B cell (primary cell): Measurements from ENCODE around the gene MORC4. TPM values are rescaled to one million over a fixed set of nuclear protein-coding genes. Genes with fewer than 3 reads are reported as not detected.

Source experiments
- ATAC-seq: fragments of 200-7000 bp; cut with Tn5 transposase; one replicate; pipeline ENCODE4 v1.10.0; 2021; ENCODE audit warnings: low read depth, mild to moderate bottlenecking, moderate number of reproducible peaks, moderate library complexity
- CTCF ChIA-PET: fragments of 350-600 bp; sonication (Branson Sonifier 250); formaldehyde crosslinking; loops from one replicate; lab custom pipeline; 2021; ENCODE audit warnings: antibody characterized with exemption, inconsistent platforms; lab: Charles Lee
- POLR2A ChIA-PET: fragments of 350-600 bp; sonication (Branson Sonifier 250); formaldehyde crosslinking; loops from one replicate; lab custom pipeline; 2021; ENCODE audit warnings: antibody characterized with exemption; lab: Charles Lee
- DNase-seq: peaks from one replicate; pipeline ENCODE4 v3.0.0; 2013
- H2AFZ ChIP-seq: 2 replicates; pipeline ENCODE4 v1.6.1; 2012; ENCODE audit warnings: mild to moderate bottlenecking, low read depth, low read length; ENCODE audit not compliant: insufficient read depth, poor library complexity, severe bottlenecking
- H3K27ac ChIP-seq, 2 donors: 1 replicate in 1 of 2; 2 replicates in 1 of 2; pipeline ENCODE4 v1.5.1; 2012 to 2013; ENCODE audit warnings: low read length in 2 of 2, mild to moderate bottlenecking in 2 of 2, moderate library complexity in 1 of 2
- H3K27me3 ChIP-seq, 4 experiments: fragments of 200-600 bp in 1 of 4; sonication (generic) in 1 of 4; replicated peaks in 1 of 4; 1 replicate in 2 of 4; 2 replicates in 2 of 4; pipeline versions ENCODE4 v1.6.1 to v1.7.0; 2013 to 2016; ENCODE audit warnings: low read length in 3 of 4, mild to moderate bottlenecking in 2 of 4, mixed read lengths in 1 of 4, moderate library complexity in 1 of 4; ENCODE audit not compliant: insufficient read depth in 4 of 4, control insufficient read depth in 3 of 4; ENCODE audit errors: control extremely low read depth in 1 of 4
- H3K36me3 ChIP-seq, 2 experiments: replicated peaks in 1 of 2; 1 replicate in 1 of 2; 2 replicates in 1 of 2; pipeline versions ENCODE4 v1.6.1 to v1.7.1; 2013; ENCODE audit warnings: low read length in 1 of 2; ENCODE audit not compliant: insufficient read depth in 2 of 2, control insufficient read depth in 1 of 2; ENCODE audit errors: control extremely low read depth in 1 of 2, extremely low read depth in 1 of 2
- H3K4me1 ChIP-seq, 2 donors: fragments of 200-600 bp in 1 of 2; sonication (generic) in 1 of 2; 1 replicate in 1 of 2; 2 replicates in 1 of 2; pipeline versions ENCODE4 v1.5.1 to v1.6.1; 2013 to 2017; ENCODE audit warnings: low read length in 2 of 2; ENCODE audit not compliant: control insufficient read depth in 2 of 2, insufficient read depth in 2 of 2
- H3K4me2 ChIP-seq: replicated peaks from 2 replicates; pipeline ENCODE3; 2012; ENCODE audit warnings: mild to moderate bottlenecking, low read depth, low read length; ENCODE audit not compliant: poor library complexity, severe bottlenecking
- H3K4me3 ChIP-seq, 5 experiments: fragments of 200-600 bp in 1 of 5; sonication (generic) in 1 of 5; 1 replicate in 3 of 5; 2 replicates in 2 of 5; pipeline versions ENCODE4 v1.5.1 to v1.7.0; 2011 to 2016; ENCODE audit warnings: low read length in 4 of 5, mild to moderate bottlenecking in 4 of 5, low read depth in 2 of 5, control low read depth in 1 of 5, moderate library complexity in 1 of 5; ENCODE audit not compliant: insufficient read depth in 1 of 5; ENCODE audit errors: control extremely low read depth in 1 of 5, extremely low read depth in 1 of 5
- H3K79me2 ChIP-seq: fragments of 200-600 bp; sonication (generic); one replicate; pipeline ENCODE4 v1.6.0; 2016; ENCODE audit warnings: low read length; ENCODE audit not compliant: control insufficient read depth, insufficient read depth
- H3K9ac ChIP-seq: fragments of 200-600 bp; sonication (generic); 2 replicates; pipeline ENCODE4 v1.6.1; 2017; ENCODE audit warnings: mild to moderate bottlenecking, low read length, moderate library complexity
- H3K9me3 ChIP-seq, 3 donors: one replicate each; pipeline versions ENCODE4 v1.6.1 to v1.7.1; 2013; ENCODE audit warnings: low read length in 2 of 3; ENCODE audit not compliant: control insufficient read depth in 2 of 3, insufficient read depth in 1 of 3; ENCODE audit errors: control extremely low read depth in 1 of 3
- H4K20me1 ChIP-seq: 2 replicates; pipeline ENCODE4 v1.6.0; 2012; ENCODE audit warnings: mild to moderate bottlenecking, low read length; ENCODE audit not compliant: insufficient read depth, control insufficient read depth, poor library complexity, severe bottlenecking
- H3K27ac Mint-ChIP-seq: one replicate; pipeline ENCODE4 v1.8.0; 2021; ENCODE audit warnings: mixed read lengths
- H3K27me3 Mint-ChIP-seq: one replicate; pipeline ENCODE4 v1.8.0; 2021; ENCODE audit warnings: mixed read lengths
- H3K4me1 Mint-ChIP-seq: one replicate; pipeline ENCODE4 v1.8.0; 2021; ENCODE audit warnings: mixed read lengths
- H3K4me3 Mint-ChIP-seq: one replicate; pipeline ENCODE4 v1.8.0; 2021; ENCODE audit warnings: mixed read lengths
- H3K9me3 Mint-ChIP-seq: one replicate; pipeline ENCODE4 v1.8.0; 2022; ENCODE audit warnings: mixed read lengths; ENCODE audit not compliant: insufficient read depth
- CTCF ChIP-seq: fragments of 200-600 bp; IDR thresholded peaks from one replicate; pipeline ENCODE4 v1.8.0; 2022; ENCODE audit warnings: antibody characterized with exemption, mild to moderate bottlenecking
- EZH2 ChIP-seq: IDR thresholded peaks from 2 replicates; pipeline ENCODE4 v1.6.1; 2012; ENCODE audit warnings: borderline replicate concordance, low read depth, mild to moderate bottlenecking, moderate library complexity, low read length; ENCODE audit not compliant: insufficient read depth, poor library complexity, severe bottlenecking
- WGBS: methylation state at CpG from one replicate; pipeline ENCODE4 v1.1.5; 2013; ENCODE audit warnings: missing lambda C conversion rate; ENCODE audit not compliant: insufficient coverage; 5-methylcytosine and 5-hydroxymethylcytosine counted together
- intact Hi-C: fragments of 100-400 bp; cut with micrococcal nuclease; formaldehyde crosslinking; loops from one replicate; pipeline ENCODE4 v1.10.0; 2022
- polyA plus RNA-seq: library from polyadenylated mRNA; depleted of rRNA; stranded (reverse); fragments of >200 nt; gene quantifications from 2 replicates; pipeline ENCODE4 v1.2.3, GENCODE V29; 2012
- total RNA-seq, 2 donors: library from RNA; stranded (reverse); fragments of 120-200 nt in 1 of 2; gene quantifications; 1 replicate in 1 of 2; 2 replicates in 1 of 2; pipeline versions ENCODE4 v1.2.3 to v1.2.4, GENCODE V29; 2013 to 2022

The MORC4 gene
- total and polyA plus RNA-seq, 2 donors (not counting 1 experiment from before 2014, with no cell fraction given): 1.1 to 6.3 TPM

GRCh38 chrX:106901341-106901740 lies 98.7 kb downstream of the MORC4 start:
- Mint-ChIP-seq H3K27ac (no peak overlapping the region), H3K9me3 (no peaks in the 10 kb centered on the region), H3K4me3 (no peak overlapping the region), H3K4me1 (no peaks in the 10 kb centered on the region), H3K27me3 (no peaks in the 10 kb centered on the region)
- Histone ChIP-seq H3K27ac (no peak overlapping the region), H3K9me3 (no peaks in the 10 kb centered on the region), H3K4me2 (no peak overlapping the region), H3K27me3 (no peaks in the 10 kb centered on the region), H4K20me1 (no peaks in the 10 kb centered on the region), H2AFZ (no peak overlapping the region), H3K4me3 (no peak overlapping the region), H3K9ac (no peak overlapping the region), H3K36me3 (no peaks in the 10 kb centered on the region), H3K4me1 (no peaks in the 10 kb centered on the region), H3K79me2 (no peaks in the 10 kb centered on the region)
- no peak for DNase-seq
- CTCF ChIA-PET: no interaction called here
- intact Hi-C loops: no loop called here
- WGBS: no CpG with 5 or more reads among the region's 3 CpGs
- TF ChIP-seq EZH2: no peak
- TF ChIP-seq CTCF: no peak
- no peak for ATAC-seq
- POLR2A ChIA-PET: no interaction called here

- no peaks in the 10 kb centered on the region for H3K27me3 ChIP-seq
- H3K4me2 ChIP-seq: no peak overlapping the region
- POLR2A ChIA-PET: no interaction called here
- intact Hi-C loops: loop anchor here (10.0 kb wide), 2 partner anchors 525 to 755 kb away; no protein-coding TSS in a partner anchor
- Mint-ChIP-seq H3K9me3 (no peaks in the 10 kb centered on the region), H3K4me1 (no peaks in the 10 kb centered on the region), H3K27me3 (no peaks in the 10 kb centered on the region), H3K27ac (no peak overlapping the region), H3K4me3 (no peak overlapping the region)
- H3K9ac ChIP-seq: no peak overlapping the region
- CTCF ChIA-PET: interaction anchor here (0.9 to 1.2 kb wide), 2 partner anchors 25 to 630 kb away, joined by 3 to 4 read pairs; no protein-coding TSS in a partner anchor
- WGBS: no CpG with 5 or more reads among the region's 1 CpG
- H3K36me3 ChIP-seq: no peaks in the 10 kb centered on the region
- TF ChIP-seq EZH2: no peak
- no peak for TF ChIP-seq CTCF
- H3K9me3 ChIP-seq: no peaks in the 10 kb centered on the region
- no peak overlapping the region for H2AFZ ChIP-seq
- H3K4me1 ChIP-seq: no peaks in the 10 kb centered on the region
- H3K4me3 ChIP-seq: no peak overlapping the region
- no peak overlapping the region for H3K27ac ChIP-seq
- H3K79me2 ChIP-seq: no peaks in the 10 kb centered on the region
- ATAC-seq (no peak), DNase-seq (no peak)
- no peaks in the 10 kb centered on the region for H4K20me1 ChIP-seq
Observed at GRCh38 chrX:106899841-106900240, 100.2 kb downstream of the MORC4 start.
